BLaER1 treated with 17β-estradiol and CSF1 and Interleukin-3, amounts not matched to agents 10 nM and 100 nM (cell line): Measurements from ENCODE around the gene ANKRD52.
A peak's percentile ranks its signal among the peaks of the same experiment; 100 is the strongest.
"Not testable (repeated sequence)": the region's sequence is repeated elsewhere in the genome, so short reads cannot be mapped to it uniquely, and the experiment has no call there.

Experiments
- H3K27ac ChIP-seq, 11 experiments: shearing (Covaris generic); formaldehyde crosslinking; 2 replicates each; pipeline ENCODE4 v1.8.1; 2022
- H3K27me3 ChIP-seq, 11 experiments: shearing (Covaris generic); formaldehyde crosslinking; 2 replicates each; pipeline ENCODE4 v1.8.1; 2022
- H3K36me3 ChIP-seq, 11 experiments: shearing (Covaris generic); formaldehyde crosslinking; 2 replicates each; pipeline ENCODE4 v1.8.1; 2022
- H3K4me1 ChIP-seq, 10 experiments: shearing (Covaris generic); formaldehyde crosslinking; 2 replicates each; pipeline ENCODE4 v1.8.1; 2022
- H3K4me2 ChIP-seq, 11 experiments: shearing (Covaris generic); formaldehyde crosslinking; 2 replicates each; pipeline ENCODE4 v1.8.1; 2022
- H3K4me3 ChIP-seq, 10 experiments: shearing (Covaris generic); formaldehyde crosslinking; 2 replicates each; pipeline ENCODE4 v1.8.1; 2022
- H3K9ac ChIP-seq, 11 experiments: shearing (Covaris generic); formaldehyde crosslinking; 2 replicates each; pipeline ENCODE4 v1.8.1; 2022
- H3K9me3 ChIP-seq, 11 experiments: shearing (Covaris generic); formaldehyde crosslinking; replicated peaks in 1 of 11; 2 replicates each; pipeline ENCODE4 v1.8.1; 2022
- H4K20me1 ChIP-seq, 11 experiments: shearing (Covaris generic); formaldehyde crosslinking; 2 replicates each; pipeline ENCODE4 v1.8.1; 2022
- Cebpa-rat ChIP-seq, 11 experiments: shearing (Covaris generic); IDR thresholded peaks; 2 replicates each; pipeline ENCODE4 v1.8.1; 2022

ANKRD52 gene

DNA sequence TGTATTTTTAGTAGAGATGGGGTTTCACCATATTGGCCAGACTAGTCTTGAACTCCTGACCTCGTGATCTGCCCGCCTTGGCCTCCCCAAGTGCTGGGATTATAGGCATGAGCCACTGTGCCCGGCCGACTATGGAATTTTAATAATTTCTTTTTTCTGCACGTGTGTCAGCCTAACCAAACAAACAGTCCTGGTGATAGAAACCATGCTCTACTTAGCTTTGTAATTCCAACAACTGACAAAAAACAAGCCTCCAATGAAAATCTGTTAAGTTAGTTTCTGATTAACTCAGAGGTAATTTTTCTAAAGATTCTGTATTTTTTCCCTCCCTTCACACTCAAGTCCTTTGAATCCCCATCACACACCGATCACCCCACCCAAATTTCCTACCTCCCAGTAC, 23.8 kb upstream of the ANKRD52 start:
- H3K4me2 ChIP-seq: no peak overlapping the region
- TF ChIP-seq Cebpa-rat (IDR thresholded peaks at IDR 0.05): no peak
- H3K9ac ChIP-seq: no peak overlapping the region
- H4K20me1 ChIP-seq: peaks cover 0 to 58% (median 24%) of the 10 kb centered on the region in 11 experiments; a peak in 21 of 22 replicates
- no peak overlapping the region for H3K4me3 ChIP-seq
- no peaks in the 10 kb centered on the region for H3K4me1 ChIP-seq
- H3K36me3 ChIP-seq: peaks cover 92 to 100% (median 99%) of the 10 kb centered on the region in 11 experiments
- H3K27ac ChIP-seq: no peak overlapping the region
- no peaks in the 10 kb centered on the region for H3K9me3 ChIP-seq
- H3K27me3 ChIP-seq: no peaks in the 10 kb centered on the region

DNA sequence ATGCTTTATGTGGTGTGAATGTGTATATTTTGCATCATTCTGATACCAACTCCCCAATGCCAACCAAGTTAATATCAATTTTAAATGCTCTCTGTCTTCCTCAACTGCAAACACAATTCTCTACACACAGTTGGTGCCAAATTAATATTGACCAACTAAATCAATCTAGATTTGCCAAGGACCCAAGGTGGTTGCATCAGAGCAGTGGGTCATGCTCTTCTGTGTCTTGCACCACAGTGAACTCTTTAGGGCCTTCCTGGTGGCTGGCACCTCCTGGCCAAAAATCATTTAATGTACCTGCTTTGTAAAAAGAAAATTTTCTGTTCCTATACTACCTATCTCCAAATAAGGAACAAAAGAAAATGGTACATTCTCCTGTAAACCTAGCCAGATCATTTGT, 22.7 kb upstream of the ANKRD52 start:
- no peak overlapping the region for H3K27ac ChIP-seq
- no peak overlapping the region for H3K4me2 ChIP-seq
- H3K9ac ChIP-seq: no peak overlapping the region
- H3K27me3 ChIP-seq: no peaks in the 10 kb centered on the region
- no peaks in the 10 kb centered on the region for H3K9me3 ChIP-seq
- no peaks in the 10 kb centered on the region for H3K4me1 ChIP-seq
- peaks cover 93 to 100% (median 99%) of the 10 kb centered on the region in 11 experiments for H3K36me3 ChIP-seq
- H3K4me3 ChIP-seq: no peak overlapping the region
- peaks cover 0 to 50% (median 13%) of the 10 kb centered on the region in 11 experiments; a peak in 15 of 22 replicates for H4K20me1 ChIP-seq
- TF ChIP-seq Cebpa-rat (IDR thresholded peaks at IDR 0.05): no peak

DNA sequence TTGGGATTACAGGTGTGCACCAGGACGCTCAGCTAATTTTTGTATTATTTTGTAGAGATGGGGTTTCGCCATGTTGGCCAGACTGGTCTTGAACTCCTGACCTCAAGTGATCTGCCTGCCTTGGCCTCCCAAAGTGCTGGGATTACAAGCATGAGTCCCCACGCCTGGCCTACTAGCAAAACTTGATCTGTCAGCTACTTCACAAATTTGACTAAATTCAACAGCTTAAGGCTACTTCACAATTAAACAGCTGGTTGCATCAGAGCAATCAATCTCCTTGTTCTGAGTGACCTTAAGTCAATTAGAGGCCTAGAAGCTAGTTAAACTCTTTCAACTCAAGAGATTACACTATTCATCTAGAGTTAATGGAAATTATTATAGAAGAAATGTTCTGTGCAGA, 20.7 kb upstream of the ANKRD52 start:
- no peak overlapping the region for H3K4me3 ChIP-seq
- H4K20me1 ChIP-seq: peaks cover 0 to 62% (median 13%) of the 10 kb centered on the region in 11 experiments; a peak in 12 of 22 replicates
- H3K27me3 ChIP-seq: no peaks in the 10 kb centered on the region
- no peaks in the 10 kb centered on the region for H3K4me1 ChIP-seq
- no peaks in the 10 kb centered on the region for H3K9me3 ChIP-seq
- H3K27ac ChIP-seq: no peak overlapping the region
- no peak for TF ChIP-seq Cebpa-rat (IDR thresholded peaks at IDR 0.05)
- H3K36me3 ChIP-seq: peaks cover 96 to 100% (median 100%) of the 10 kb centered on the region in 11 experiments
- no peak overlapping the region for H3K4me2 ChIP-seq
- H3K9ac ChIP-seq: no peak overlapping the region

DNA sequence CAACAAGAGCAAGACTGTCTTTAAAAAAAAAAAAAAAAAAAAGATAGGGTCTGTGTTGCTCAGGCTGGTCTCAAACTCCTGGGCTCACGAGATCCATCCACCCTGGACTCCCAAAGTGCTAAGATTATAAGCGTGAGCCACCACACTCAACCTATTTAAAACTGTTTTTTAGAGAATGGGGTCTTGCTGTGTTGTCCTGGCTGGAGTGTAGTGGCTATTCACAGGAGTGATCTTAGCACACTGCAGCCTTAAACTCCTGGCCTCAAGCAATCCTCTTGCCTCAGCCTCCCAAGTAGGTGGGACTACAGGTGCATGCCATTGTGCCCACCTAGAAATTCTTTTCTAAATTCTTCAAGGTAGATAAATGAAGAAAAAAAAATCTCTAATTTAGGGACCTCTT, 16.1 kb upstream of the ANKRD52 start:
- no peak for TF ChIP-seq Cebpa-rat (IDR thresholded peaks at IDR 0.05)
- H3K9me3 ChIP-seq: no peaks in the 10 kb centered on the region
- H3K4me3 ChIP-seq: no peak overlapping the region
- H3K36me3 ChIP-seq: peaks cover 94 to 100% (median 99%) of the 10 kb centered on the region in 11 experiments
- no peak overlapping the region for H3K4me2 ChIP-seq
- no peak overlapping the region for H3K27ac ChIP-seq
- H3K27me3 ChIP-seq: no peaks in the 10 kb centered on the region
- no peaks in the 10 kb centered on the region for H3K4me1 ChIP-seq
- H4K20me1 ChIP-seq: peaks cover 0 to 48% (median 6%) of the 10 kb centered on the region in 11 experiments; a peak in 11 of 22 replicates
- H3K9ac ChIP-seq: peak overlapping the region in 1 of 11 experiments; percentile 0; a peak in 1 of 22 replicates

DNA sequence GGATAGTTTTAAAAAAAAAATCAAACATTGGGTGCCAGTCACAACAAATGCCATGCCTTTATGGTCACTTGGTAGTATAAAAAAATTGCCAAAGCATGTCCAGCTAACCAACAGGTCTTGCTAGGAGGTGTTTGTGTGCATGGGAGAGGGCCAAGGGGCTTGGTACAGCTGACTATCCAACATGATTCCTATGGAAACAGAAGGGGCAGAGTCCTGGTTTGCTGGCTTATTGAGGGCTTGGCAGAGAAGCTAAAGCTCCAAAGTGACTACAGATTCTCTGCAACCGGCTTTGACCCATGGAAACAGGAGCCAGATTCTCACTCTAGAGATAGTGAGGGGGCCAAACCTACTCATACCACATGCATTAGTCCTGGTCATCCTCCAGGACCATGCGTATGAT, 14.3 kb upstream of the ANKRD52 start:
- H3K27ac ChIP-seq, H3K9me3 ChIP-seq, H3K4me1 ChIP-seq, H3K27me3 ChIP-seq, H3K4me3 ChIP-seq, H3K4me2 ChIP-seq: not testable (repeated sequence)
- Histone ChIP-seq H3K36me3 (peaks cover 75 to 95% (median 87%) of the 10 kb centered on the region in 11 experiments), H3K9ac (peak overlapping the region in 1 of 11 experiments; percentile 24; a peak in 1 of 22 replicates), H4K20me1 (peaks cover 0 to 54% (median 9%) of the 10 kb centered on the region in 11 experiments; a peak in 13 of 22 replicates)

DNA sequence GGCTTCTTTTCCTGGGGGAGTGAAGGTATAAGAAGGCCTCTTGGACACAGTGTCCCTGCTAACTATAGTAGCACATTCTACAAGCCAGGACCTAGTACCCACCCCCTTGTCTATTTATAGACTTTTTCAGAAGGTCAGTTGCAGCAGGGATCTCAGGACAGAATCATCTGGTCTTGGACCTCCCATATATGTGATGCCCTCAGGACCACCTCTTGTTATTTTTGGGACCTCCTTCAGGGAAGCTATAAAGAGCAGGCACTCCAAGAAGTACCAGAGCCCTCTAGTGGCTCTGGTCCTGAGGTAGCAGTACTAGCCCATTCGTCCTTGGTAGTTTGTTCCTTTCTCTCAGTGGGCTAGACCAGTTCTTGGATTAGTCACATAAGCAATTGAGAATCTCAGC, 12.8 kb upstream of the ANKRD52 start:
- H3K36me3 ChIP-seq: peaks cover 65 to 81% (median 73%) of the 10 kb centered on the region in 11 experiments
- no peaks in the 10 kb centered on the region for H3K9me3 ChIP-seq
- no peaks in the 10 kb centered on the region for H3K27me3 ChIP-seq
- no peak for TF ChIP-seq Cebpa-rat (IDR thresholded peaks at IDR 0.05)
- no peak overlapping the region for H3K4me3 ChIP-seq
- H3K4me2 ChIP-seq: no peak overlapping the region
- H3K27ac ChIP-seq: no peak overlapping the region; a peak in 1 of 22 replicates
- H3K9ac ChIP-seq: no peak overlapping the region
- H4K20me1 ChIP-seq: peaks cover 0 to 55% (median 11%) of the 10 kb centered on the region in 11 experiments; a peak in 13 of 22 replicates
- H3K4me1 ChIP-seq: peaks cover 9 to 17% (median 16%) of the 10 kb centered on the region in 10 experiments; a peak in 19 of 20 replicates

DNA sequence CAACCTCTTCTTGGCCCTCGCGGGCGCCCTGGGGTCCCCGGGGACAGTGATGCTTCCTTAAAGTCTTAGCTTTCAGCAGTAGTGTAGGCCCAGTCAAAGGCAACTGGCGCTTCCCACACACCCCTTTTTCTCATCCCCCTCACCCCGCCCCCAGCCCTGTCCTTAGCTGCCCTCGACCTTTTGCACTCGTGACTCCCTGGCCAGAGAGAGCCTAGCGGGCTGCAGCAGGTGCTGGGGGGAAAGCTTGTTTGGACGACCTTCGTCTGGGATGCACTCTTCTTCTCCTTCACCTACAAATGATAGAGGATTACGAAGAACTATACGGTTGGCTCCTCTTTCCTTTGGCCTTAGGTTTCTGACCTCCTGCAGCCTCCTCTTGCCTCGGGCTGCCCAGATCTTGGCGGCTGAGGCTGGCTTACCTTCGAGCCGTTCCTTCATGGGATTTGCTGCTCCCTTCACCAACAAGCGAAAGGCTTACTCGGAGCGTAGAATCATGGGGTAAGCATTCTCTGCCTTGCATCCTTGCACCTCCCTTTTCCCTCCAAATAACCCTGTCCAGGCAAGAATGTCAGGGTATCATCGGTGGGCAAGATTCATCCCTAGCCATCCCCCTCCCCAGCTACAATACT, 9.4 kb upstream of the ANKRD52 start:
- H3K9me3 ChIP-seq: no peaks in the 10 kb centered on the region
- peak overlapping the region; percentile 30 to 84 (median 81); a peak in 19 of 22 replicates for H3K27ac ChIP-seq
- TF ChIP-seq Cebpa-rat (IDR thresholded peaks at IDR 0.05): no peak
- peaks cover 14 to 23% (median 19%) of the 10 kb centered on the region in 10 experiments; a peak in 19 of 20 replicates for H3K4me1 ChIP-seq
- peaks cover 30 to 46% (median 39%) of the 10 kb centered on the region in 11 experiments for H3K36me3 ChIP-seq
- peak overlapping the region; percentile 85 to 98 (median 94) for H3K4me2 ChIP-seq
- H3K27me3 ChIP-seq: no peaks in the 10 kb centered on the region
- H3K9ac ChIP-seq: peak overlapping the region; percentile 77 to 88 (median 83); a peak in 20 of 22 replicates
- H3K4me3 ChIP-seq: peak overlapping the region; percentile 64 to 79 (median 69)
- peaks cover 0 to 44% (median 11%) of the 10 kb centered on the region in 11 experiments; a peak in 8 of 22 replicates for H4K20me1 ChIP-seq

DNA sequence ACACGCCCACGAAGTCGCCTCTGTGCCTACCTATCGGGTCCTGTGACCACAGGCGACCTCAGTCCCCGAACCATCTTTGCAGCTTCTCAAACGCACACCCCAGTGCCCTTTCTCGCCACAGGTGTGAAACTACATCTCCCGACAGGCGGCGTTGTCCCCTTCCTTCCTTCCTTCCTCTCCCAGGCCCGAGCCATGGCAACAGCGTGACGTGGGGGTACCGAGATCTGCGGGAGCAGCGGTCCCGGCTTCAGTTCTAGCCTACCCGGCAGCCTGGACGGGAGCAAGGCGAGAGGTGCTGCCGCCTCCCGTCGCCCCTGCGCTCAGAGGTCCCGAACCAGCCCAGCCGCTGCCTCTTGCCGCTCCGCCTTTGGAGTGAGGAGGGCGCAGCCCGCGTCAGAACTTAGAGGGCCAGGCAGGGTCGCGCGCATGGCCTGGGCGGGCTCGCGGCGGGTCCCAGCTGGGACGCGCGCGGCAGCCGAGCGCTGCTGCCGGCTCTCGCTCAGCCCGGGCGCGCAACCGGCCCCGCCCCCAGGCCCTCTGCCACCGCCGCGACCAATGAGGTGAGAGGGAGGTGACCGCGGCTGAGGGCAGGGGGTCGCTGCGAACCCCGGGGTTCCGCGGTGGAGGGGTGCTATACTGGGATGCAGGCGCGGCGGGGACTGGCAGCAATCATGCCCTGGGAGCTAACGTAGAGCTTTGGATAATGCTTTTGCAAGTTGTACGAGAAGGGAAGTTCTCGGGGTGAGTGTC, 8.7 kb upstream of the ANKRD52 start, which contains the start of gene COQ10A:
TSS of gene COQ10A (plus strand) at position 250 of the 750 bp plus-strand sequence. CDS start at position 427, 177 bp downstream.
- Histone ChIP-seq H3K4me1 (peaks cover 14 to 23% (median 19%) of the 10 kb centered on the region in 10 experiments; a peak in 19 of 20 replicates), H3K27me3 (no peaks in the 10 kb centered on the region), H3K9ac (peak within 1 kb of the TSS; percentile 77 to 88 (median 83)), H4K20me1 (peaks cover 0 to 42% (median 10%) of the 10 kb centered on the region in 11 experiments; a peak in 8 of 22 replicates), H3K9me3 (no peaks in the 10 kb centered on the region), H3K36me3 (peaks cover 23 to 39% (median 32%) of the 10 kb centered on the region in 11 experiments), H3K4me3 (peak within 1 kb of the TSS; percentile 64 to 79 (median 69)), H3K4me2 (peak within 1 kb of the TSS; percentile 85 to 98 (median 94)), H3K27ac (peak within 1 kb of the TSS; percentile 30 to 84 (median 81); a peak in 20 of 22 replicates)
- TF ChIP-seq Cebpa-rat (IDR thresholded peaks at IDR 0.05): no peak

DNA sequence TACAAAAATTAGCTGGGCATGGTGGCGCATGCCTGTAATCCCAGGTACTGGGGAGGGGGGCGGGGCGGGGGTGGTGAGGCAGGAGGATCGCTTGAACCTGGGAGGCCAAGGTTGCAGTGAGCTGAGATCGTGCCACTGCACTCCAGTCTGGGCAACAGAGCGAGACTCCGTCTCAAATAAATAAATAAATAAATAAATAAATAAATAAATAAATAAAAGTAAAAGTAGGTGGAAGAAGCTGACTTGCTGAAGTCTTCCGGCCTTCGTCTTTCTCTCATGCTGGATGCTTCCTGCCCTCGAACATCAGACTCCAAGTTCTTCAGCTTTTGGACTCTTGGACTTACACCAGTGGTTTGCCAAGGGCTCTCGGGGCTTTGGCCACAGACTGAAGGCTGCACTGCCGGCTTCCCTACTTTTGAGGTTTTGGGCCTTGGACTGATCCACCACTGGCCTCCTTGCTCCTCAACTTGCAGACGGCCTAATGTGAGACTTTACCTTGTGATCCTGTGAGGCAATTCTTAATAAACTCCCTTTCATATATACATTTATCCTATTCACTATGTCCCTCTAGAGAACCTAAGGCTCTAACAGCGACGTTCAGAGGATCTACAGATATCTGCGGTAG, 8.0 kb upstream of the ANKRD52 start:
- H3K9ac ChIP-seq: peak overlapping the region; percentile 77 to 88 (median 83)
- H3K27me3 ChIP-seq, H3K9me3 ChIP-seq: not testable (repeated sequence)
- H3K36me3 ChIP-seq: peaks cover 16 to 32% (median 25%) of the 10 kb centered on the region in 11 experiments
- H3K27ac ChIP-seq: peak overlapping the region in 10 of 11 experiments; percentile 73 to 84 (median 82); a peak in 19 of 22 replicates
- H3K4me2 ChIP-seq: peak overlapping the region; percentile 85 to 98 (median 94)
- H3K4me1 ChIP-seq: peaks cover 14 to 23% (median 19%) of the 10 kb centered on the region in 10 experiments; a peak in 19 of 20 replicates
- peaks cover 0 to 35% (median 10%) of the 10 kb centered on the region in 11 experiments; a peak in 8 of 22 replicates for H4K20me1 ChIP-seq
- peak overlapping the region; percentile 64 to 79 (median 69) for H3K4me3 ChIP-seq

DNA sequence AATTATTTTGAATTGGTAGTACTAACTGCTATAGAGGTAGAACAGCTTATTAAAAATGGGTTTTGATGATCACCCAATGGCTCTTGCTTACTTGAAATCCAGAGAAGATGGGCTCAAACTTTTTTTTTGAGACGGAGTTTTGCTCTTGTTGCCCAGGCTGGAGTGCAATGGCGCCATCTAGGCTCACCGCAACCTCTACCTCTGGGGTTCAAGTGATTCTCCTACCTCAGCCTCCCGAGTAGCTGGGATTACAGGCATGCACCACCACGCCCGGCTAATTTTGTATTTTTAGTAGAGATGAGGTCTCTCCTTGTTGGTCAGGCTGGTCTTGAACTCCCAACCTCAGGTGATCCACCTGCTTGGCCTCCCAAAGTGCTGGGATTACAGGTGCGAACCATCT, 4.8 kb upstream of the ANKRD52 start:
- H3K4me3 ChIP-seq, H4K20me1 ChIP-seq, H3K9me3 ChIP-seq, H3K9ac ChIP-seq, H3K27me3 ChIP-seq, H3K4me2 ChIP-seq, H3K36me3 ChIP-seq, H3K27ac ChIP-seq: not testable (repeated sequence)
- H3K4me1 ChIP-seq: peaks cover 16 to 27% (median 23%) of the 10 kb centered on the region in 10 experiments
